HepG2 (cell line): Measurements from ENCODE around the gene KIF5B. TPM values are rescaled to one million over a fixed set of nuclear protein-coding genes. Genes with fewer than 3 reads are reported as not detected.
A peak's percentile ranks its signal among the peaks of the same experiment; 100 is the strongest.

Experiments
- ATF5 ChIP-seq: sonication (generic); formaldehyde crosslinking; IDR thresholded peaks from 2 replicates; pipeline ENCODE4 v1.4.0; 2020; ENCODE audit warnings: mild to moderate bottlenecking, low read depth, missing genetic modification reagents
- ATF7 ChIP-seq, 2 experiments: fragments of 450-650 bp in 1 of 2; sonication (generic) in 1 of 2; formaldehyde crosslinking in 1 of 2; IDR thresholded peaks; 2 replicates each; pipeline versions ENCODE4 v1.4.0 to v1.6.1; 2016 to 2020; ENCODE audit warnings: antibody characterized with exemption in 1 of 2, mild to moderate bottlenecking in 1 of 2, missing genetic modification reagents in 1 of 2
- CAMTA2 ChIP-seq: sonication (generic); formaldehyde crosslinking; IDR thresholded peaks from 2 replicates; pipeline ENCODE4 v1.4.0; 2020; ENCODE audit warnings: mild to moderate bottlenecking, missing genetic modification reagents, borderline replicate concordance
- FOSL2 ChIP-seq: sonication (generic); formaldehyde crosslinking; IDR thresholded peaks from 2 replicates; pipeline ENCODE4 v1.4.0; 2020; ENCODE audit warnings: missing genetic modification reagents
- GATAD2A ChIP-seq: IDR thresholded peaks from 2 replicates; pipeline ENCODE4 v1.6.1; 2016
- KDM5A ChIP-seq: fragments of 200-600 bp; sonication (generic); IDR thresholded peaks from 2 replicates; pipeline ENCODE4 v1.7.0; 2018; ENCODE audit warnings: antibody characterized with exemption, mild to moderate bottlenecking, low read length, borderline replicate concordance
- MAZ ChIP-seq, 2 experiments: sonication (generic) in 1 of 2; formaldehyde crosslinking in 1 of 2; IDR thresholded peaks; 2 replicates each; pipeline versions ENCODE4 v1.5.0 to v1.6.1; 2012 to 2020; ENCODE audit warnings: low read depth in 2 of 2, mild to moderate bottlenecking in 2 of 2, borderline replicate concordance in 1 of 2, improper control_type of control experiment in 1 of 2, low read length in 1 of 2, missing genetic modification reagents in 1 of 2, moderate library complexity in 1 of 2
- MLLT10 ChIP-seq: sonication (generic); formaldehyde crosslinking; IDR thresholded peaks from 2 replicates; pipeline ENCODE4 v1.4.0; 2020; ENCODE audit warnings: missing genetic modification reagents
- MYPOP ChIP-seq: sonication (generic); formaldehyde crosslinking; IDR thresholded peaks from 2 replicates; pipeline ENCODE4 v1.8.1; 2023; ENCODE audit warnings: mild to moderate bottlenecking, moderate library complexity, missing genetic modification reagents
- NCOR1 ChIP-seq: fragments of 200-600 bp; sonication (generic); IDR thresholded peaks from 2 replicates; pipeline ENCODE4 v1.7.0; 2017; ENCODE audit warnings: antibody characterized with exemption, low read length, borderline replicate concordance
- NFKBIZ ChIP-seq: IDR thresholded peaks from 2 replicates; pipeline ENCODE4 v1.6.1; 2018; ENCODE audit warnings: missing genetic modification reagents, missing compliant biosample characterization
- NFYB ChIP-seq: sonication (generic); formaldehyde crosslinking; IDR thresholded peaks from 2 replicates; pipeline ENCODE4 v1.4.0; 2020; ENCODE audit warnings: missing genetic modification reagents
- PHF21A ChIP-seq: sonication (generic); formaldehyde crosslinking; IDR thresholded peaks from 2 replicates; pipeline ENCODE4 v1.5.0; 2020; ENCODE audit warnings: mild to moderate bottlenecking, missing genetic modification reagents
- RAD21 ChIP-seq: fragments of 450-650 bp; formaldehyde crosslinking; IDR thresholded peaks from 2 replicates; pipeline ENCODE4 v1.5.0; 2020; ENCODE audit warnings: mild to moderate bottlenecking
- RELA ChIP-seq: sonication (generic); formaldehyde crosslinking; IDR thresholded peaks from 2 replicates; pipeline ENCODE4 v1.4.0; 2020; ENCODE audit warnings: missing genetic modification reagents
- RFXANK ChIP-seq: IDR thresholded peaks from 2 replicates; pipeline ENCODE4 v1.6.1; 2016
- SP1 ChIP-seq, 2 experiments: fragments of 450-650 bp in 1 of 2; sonication (generic) in 1 of 2; formaldehyde crosslinking in 1 of 2; IDR thresholded peaks; 2 replicates each; pipeline versions ENCODE4 v1.4.0 to v1.6.1; 2016 to 2020; ENCODE audit warnings: missing genetic modification reagents in 1 of 2
- TEAD3 ChIP-seq: optimal IDR thresholded peaks from 2 replicates; pipeline ENCODE3; 2016; ENCODE audit warnings: borderline replicate concordance
- THRA ChIP-seq: sonication (generic); formaldehyde crosslinking; IDR thresholded peaks from 2 replicates; pipeline ENCODE4 v1.4.0; 2020; ENCODE audit warnings: missing genetic modification reagents, borderline replicate concordance
- TRIM22 ChIP-seq: fragments of 450-650 bp; IDR thresholded peaks from 2 replicates; pipeline ENCODE4 v1.6.1; 2017
- YEATS4 ChIP-seq: sonication (generic); formaldehyde crosslinking; IDR thresholded peaks from 2 replicates; pipeline ENCODE4 v1.4.0; 2020; ENCODE audit warnings: missing genetic modification reagents, borderline replicate concordance
- ZFAT ChIP-seq: sonication (generic); formaldehyde crosslinking; conservative IDR thresholded peaks from 2 replicates; pipeline ENCODE4 v1.8.1; 2023; ENCODE audit warnings: missing genetic modification reagents, inconsistent platforms
- ZMAT3 ChIP-seq: sonication (generic); formaldehyde crosslinking; conservative IDR thresholded peaks from 2 replicates; pipeline ENCODE4 v1.7.0; 2021; ENCODE audit warnings: missing genetic modification reagents
- ZNF230 ChIP-seq: sonication (generic); formaldehyde crosslinking; IDR thresholded peaks from 2 replicates; pipeline ENCODE4 v1.4.0; 2020; ENCODE audit warnings: mild to moderate bottlenecking, missing genetic modification reagents
- ZNF460 ChIP-seq: sonication (generic); formaldehyde crosslinking; IDR thresholded peaks from 2 replicates; pipeline ENCODE4 v1.5.1; 2020; ENCODE audit warnings: missing genetic modification reagents, mild to moderate bottlenecking, borderline replicate concordance
- polyA plus RNA-seq, 8 experiments: library from polyadenylated mRNA; depleted of rRNA in 3 of 8; stranded (reverse) in 7 of 8; unstranded in 1 of 8; fragments of >200 nt; fragmentation: Illumina TruSeq in 4 of 8; extraction: Trizol in 4 of 8; gene quantifications; 2 replicates each; pipeline versions ENCODE4 v1.2.1 to v1.2.3, GENCODE V29; 2011 to 2016; ENCODE audit warnings: low read depth in 4 of 8, missing spikeins in 1 of 8, mixed read lengths in 1 of 8; ENCODE audit not compliant: insufficient read depth in 1 of 8
- total RNA-seq, 5 experiments: library from RNA; depleted of rRNA; stranded (reverse); fragments of >200 nt; fragmentation: Illumina TruSeq; extraction: Trizol; gene quantifications; 2 replicates each; pipeline ENCODE4 v1.2.3, GENCODE V29; 2016; ENCODE audit warnings: low read depth in 1 of 5

The KIF5B gene
- total and polyA plus RNA-seq, 2 of the 13 experiments (the other 11 are each of a cell fraction or from before 2014, with no cell fraction given): 34.3 to 133 TPM

GRCh38 chr10:32104622-32105509, 48.6 kb upstream of the KIF5B start (continued):
- no peak for TF ChIP-seq TRIM22
- TF ChIP-seq NCOR1: 0 out of 2 replicates have a peak, but pooled peaks have one; percentile 21
- peak; percentile 90 for TF ChIP-seq FOSL2
- TF ChIP-seq KDM5A: no peak
- no peak for TF ChIP-seq ZMAT3 (CRISPR knock-in tag)
- TF ChIP-seq YEATS4 (CRISPR knock-in tag): no peak; the same call in 1 of the 2 replicates
- no peak for TF ChIP-seq SP1 (IDR thresholded peaks at IDR 0.05)
- TF ChIP-seq SP1 (CRISPR knock-in tag; IDR thresholded peaks at IDR 0.05): no peak
- TF ChIP-seq RAD21 (CRISPR knock-in tag): no peak
- TF ChIP-seq TEAD3 (CRISPR knock-in tag): peak; percentile 19
- peak; percentile 44 for TF ChIP-seq GATAD2A
- TF ChIP-seq THRA (CRISPR knock-in tag): no peak
- no peak for TF ChIP-seq ZFAT
- no peak; the same call in 1 of the 2 replicates for TF ChIP-seq ZNF230
- TF ChIP-seq MLLT10: no peak
- no peak for TF ChIP-seq ZNF460
- TF ChIP-seq MYPOP (CRISPR knock-in tag): 0 out of 2 replicates have a peak, but pooled peaks have one; percentile 41
- no peak for TF ChIP-seq NFKBIZ (CRISPR knock-in tag)
- TF ChIP-seq ATF5 (CRISPR knock-in tag): no peak
- TF ChIP-seq NFYB (CRISPR knock-in tag): no peak
- no peak for TF ChIP-seq ATF7 (IDR thresholded peaks at IDR 0.05)
- TF ChIP-seq ATF7 (CRISPR knock-in tag; IDR thresholded peaks at IDR 0.05): no peak
- TF ChIP-seq RFXANK (CRISPR knock-in tag): no peak
- TF ChIP-seq PHF21A (CRISPR knock-in tag): peak; percentile 50; the same call in 1 of the 2 replicates
- TF ChIP-seq CAMTA2 (CRISPR knock-in tag): no peak
- TF ChIP-seq RELA (CRISPR knock-in tag): no peak
- TF ChIP-seq MAZ (IDR thresholded peaks at IDR 0.05; ENCODE audit: borderline replicate concordance, low read depth, low read length): no peak
- TF ChIP-seq MAZ (CRISPR knock-in tag; IDR thresholded peaks at IDR 0.05; ENCODE audit: low read depth): no peak
